HepG2 (cell line): ENCODE results near the gene KCNK7. TPM values are rescaled to one million over a fixed set of nuclear protein-coding genes. Genes with fewer than 3 reads are reported as not detected.

ENCODE experiments used
- GATAD2A ChIP-seq: IDR thresholded peaks from 2 replicates; pipeline ENCODE4 v1.6.1; 2016
- GMEB2 ChIP-seq: IDR thresholded peaks from 2 replicates; pipeline ENCODE4 v1.6.1; 2016; ENCODE audit warnings: missing biosample characterization, missing genetic modification reagents, low read depth
- HIC2 ChIP-seq: sonication (generic); formaldehyde crosslinking; IDR thresholded peaks from 2 replicates; pipeline ENCODE4 v1.9.0; 2022; ENCODE audit warnings: low read depth, missing genetic modification reagents
- MAF1 ChIP-seq: sonication (generic); formaldehyde crosslinking; IDR thresholded peaks from 2 replicates; pipeline ENCODE4 v1.5.0; 2020; ENCODE audit warnings: missing genetic modification reagents, borderline replicate concordance
- NCOA2 ChIP-seq: sonication (generic); formaldehyde crosslinking; IDR thresholded peaks from 2 replicates; pipeline ENCODE4 v1.8.0; 2022; ENCODE audit warnings: inconsistent platforms
- NFKB2 ChIP-seq: sonication (generic); formaldehyde crosslinking; IDR thresholded peaks from 2 replicates; pipeline ENCODE4 v1.4.0; 2020; ENCODE audit warnings: missing genetic modification reagents, borderline replicate concordance
- PCBP2 ChIP-seq: fragments of 200-400 bp; formaldehyde crosslinking; optimal IDR thresholded peaks from 2 replicates; pipeline ENCODE3; 2018; ENCODE audit warnings: low read length, low read depth; ENCODE audit not compliant: poor library complexity, severe bottlenecking
- POLR2AphosphoS5 ChIP-seq: IDR thresholded peaks from 2 replicates; pipeline ENCODE4 v1.6.1; 2012; ENCODE audit warnings: low read depth, low read length
- RBFOX2 ChIP-seq: fragments of 200-400 bp; formaldehyde crosslinking; IDR thresholded peaks from 2 replicates; pipeline ENCODE4 v1.6.1; 2017; ENCODE audit warnings: low read depth, mild to moderate bottlenecking, low read length
- SMYD3 ChIP-seq: sonication (generic); formaldehyde crosslinking; IDR thresholded peaks from 2 replicates; pipeline ENCODE4 v1.8.1; 2023; ENCODE audit warnings: mild to moderate bottlenecking, missing genetic modification reagents
- SYNCRIP ChIP-seq: fragments of 200-400 bp; formaldehyde crosslinking; IDR thresholded peaks from 2 replicates; pipeline ENCODE4 v1.6.1; 2018; ENCODE audit warnings: mild to moderate bottlenecking, low read depth, low read length; ENCODE audit not compliant: insufficient read depth
- THRA ChIP-seq: sonication (generic); formaldehyde crosslinking; IDR thresholded peaks from 2 replicates; pipeline ENCODE4 v1.4.0; 2020; ENCODE audit warnings: missing genetic modification reagents, borderline replicate concordance
- WIZ ChIP-seq: sonication (generic); formaldehyde crosslinking; IDR thresholded peaks from 2 replicates; pipeline ENCODE4 v1.5.1; 2020; ENCODE audit warnings: mild to moderate bottlenecking, missing genetic modification reagents
- ZNF124 ChIP-seq: sonication (generic); formaldehyde crosslinking; IDR thresholded peaks from 2 replicates; pipeline ENCODE4 v1.4.0; 2020; ENCODE audit warnings: missing genetic modification reagents
- ZNF33B ChIP-seq: sonication (generic); formaldehyde crosslinking; IDR thresholded peaks from 2 replicates; pipeline ENCODE4 v1.5.1; 2020; ENCODE audit warnings: mild to moderate bottlenecking, missing genetic modification reagents
- ZNF343 ChIP-seq: sonication (generic); formaldehyde crosslinking; IDR thresholded peaks from 2 replicates; pipeline ENCODE4 v1.4.0; 2020; ENCODE audit warnings: mild to moderate bottlenecking, missing genetic modification reagents
- ZNF563 ChIP-seq: sonication (generic); formaldehyde crosslinking; IDR thresholded peaks from 2 replicates; pipeline ENCODE4 v1.8.0; 2022; ENCODE audit warnings: mild to moderate bottlenecking, moderate library complexity, missing genetic modification reagents
- ZNF687 ChIP-seq: sonication (generic); formaldehyde crosslinking; IDR thresholded peaks from 2 replicates; pipeline ENCODE4 v1.5.1; 2020; ENCODE audit warnings: mild to moderate bottlenecking, missing genetic modification reagents, moderate library complexity
- ZNF704 ChIP-seq: sonication (generic); formaldehyde crosslinking; IDR thresholded peaks from 2 replicates; pipeline ENCODE4 v1.8.1; 2023; ENCODE audit warnings: mild to moderate bottlenecking, inconsistent platforms, moderate library complexity, missing genetic modification reagents, borderline replicate concordance
- ZNF891 ChIP-seq: sonication (generic); formaldehyde crosslinking; IDR thresholded peaks from 2 replicates; pipeline ENCODE4 v1.5.0; 2020; ENCODE audit warnings: mild to moderate bottlenecking, missing genetic modification reagents
- ZSCAN9 ChIP-seq: IDR thresholded peaks from 2 replicates; pipeline ENCODE4 v1.6.1; 2016; ENCODE audit warnings: borderline replicate concordance
- polyA plus RNA-seq, 8 experiments: library from polyadenylated mRNA; depleted of rRNA in 3 of 8; stranded (reverse) in 7 of 8; unstranded in 1 of 8; fragments of >200 nt; fragmentation: Illumina TruSeq in 4 of 8; extraction: Trizol in 4 of 8; gene quantifications; 2 replicates each; pipeline versions ENCODE4 v1.2.1 to v1.2.3, GENCODE V29; 2011 to 2016; ENCODE audit warnings: low read depth in 4 of 8, missing spikeins in 1 of 8, mixed read lengths in 1 of 8; ENCODE audit not compliant: insufficient read depth in 1 of 8
- total RNA-seq, 5 experiments: library from RNA; depleted of rRNA; stranded (reverse); fragments of >200 nt; fragmentation: Illumina TruSeq; extraction: Trizol; gene quantifications; 2 replicates each; pipeline ENCODE4 v1.2.3, GENCODE V29; 2016; ENCODE audit warnings: low read depth in 1 of 5

The KCNK7 gene
- total and polyA plus RNA-seq, 2 of the 13 experiments (the other 11 are each of a cell fraction or from before 2014, with no cell fraction given), result 0.11 TPM; not detected in 1

GRCh38 chr11:65555693-65556231, 39.8 kb downstream of the KCNK7 start (continued):
- peak; percentile 80 for TF ChIP-seq ZNF687 (CRISPR knock-in tag)
- no peak for TF ChIP-seq SMYD3
- peak; percentile 46; the same call in 1 of the 2 replicates for TF ChIP-seq GATAD2A
- TF ChIP-seq MAF1 (CRISPR knock-in tag), result no peak
- no peak for TF ChIP-seq GMEB2 (CRISPR knock-in tag)
- no peak for TF ChIP-seq POLR2AphosphoS5
- no peak for TF ChIP-seq WIZ (CRISPR knock-in tag)
- no peak for TF ChIP-seq SYNCRIP
- no peak for TF ChIP-seq ZNF891
- TF ChIP-seq RBFOX2, result no peak
- no peak for TF ChIP-seq ZNF563 (CRISPR knock-in tag)
- peak; percentile 85 for TF ChIP-seq HIC2 (CRISPR knock-in tag)
- TF ChIP-seq ZNF33B (CRISPR knock-in tag), result no peak
- no peak for TF ChIP-seq ZNF124 (CRISPR knock-in tag)
- TF ChIP-seq NFKB2 (CRISPR knock-in tag), result no peak
- peak; percentile 13; the same call in 1 of the 2 replicates for TF ChIP-seq NCOA2
- TF ChIP-seq ZNF343, result no peak
- 0 out of 2 replicates have a peak, but pooled peaks have one; percentile 30 for TF ChIP-seq THRA
- TF ChIP-seq ZNF704 (CRISPR knock-in tag), result no peak
- no peak for TF ChIP-seq PCBP2
- TF ChIP-seq ZSCAN9 (CRISPR knock-in tag), result 0 out of 2 replicates have a peak, but pooled peaks have one; percentile 27
